Measurements from ENCODE around the gene LRP2. TPM values are rescaled to one million over a fixed set of nuclear protein-coding genes. Genes with fewer than 3 reads are reported as not detected.

The LRP2 gene
- not detected in 2 replicates for total RNA-seq

GRCh38 chr2:169362118-169362893 is at the start of gene LRP2:
Gene LRP2 (minus strand): TSS chr2:169362534. CDS start chr2:169362399, 135 bp downstream.

Other genes with a start within 250 kb of the LRP2 start
- gene BBS5, start 117.0 kb upstream of the LRP2 start, total RNA-seq = 3.1 and 5.0 TPM in 2 replicates
- gene KLHL41, start 147.2 kb upstream of the LRP2 start, total RNA-seq = 0.32 and 0.36 TPM in 2 replicates
- 4.3 and 13.1 TPM in 2 replicates for gene FASTKD1, start 211.3 kb upstream of the LRP2 start, total RNA-seq
- gene PPIG, start 221.8 kb upstream of the LRP2 start, total RNA-seq = 12.6 and 32.4 TPM in 2 replicates

Data from cardiac atrium fibroblast (primary cell).